ENCODE measurements around the gene KIF21A.
"Not testable (repeated sequence)": the region's sequence is repeated elsewhere in the genome, so short reads cannot be mapped to it uniquely, and the experiment has no call there.

Gene KIF21A

GRCh38 chr12:39443081-39443928 is at the start of gene KIF21A:
KIF21A (minus strand) TSS chr12:39443120; CDS start chr12:39442970, 150 bp downstream.
- FAIRE-seq = no peak

- FAIRE-seq = no peak
These were observed 47.8 kb upstream of the KIF21A start for GRCh38 chr12:39490500-39491282.

- FAIRE-seq = no peak
These were observed 40.7 kb upstream of the KIF21A start for GRCh38 chr12:39483597-39483996.

- FAIRE-seq = no peak
These were observed 40.1 kb upstream of the KIF21A start for GRCh38 chr12:39483042-39483441.

GRCh38 chr12:39476894-39477293 is 34.0 kb upstream of the KIF21A start:
- FAIRE-seq = no peak

- no peak for FAIRE-seq
These were observed 33.2 kb upstream of the KIF21A start for GRCh38 chr12:39476121-39476520.

GRCh38 chr12:39475136-39475535 is 32.2 kb upstream of the KIF21A start:
- FAIRE-seq = not testable (repeated sequence)

- FAIRE-seq = no peak
These were observed 24.5 kb upstream of the KIF21A start for GRCh38 chr12:39467432-39467870.

GRCh38 chr12:39464976-39465695 is 22.2 kb upstream of the KIF21A start:
- FAIRE-seq = no peak

- FAIRE-seq = no peak
These were observed 18.1 kb upstream of the KIF21A start for GRCh38 chr12:39461059-39461458.

- no peak for FAIRE-seq
These were observed 16.1 kb upstream of the KIF21A start for GRCh38 chr12:39459027-39459434.

- no peak for FAIRE-seq
These were observed 9.1 kb upstream of the KIF21A start for GRCh38 chr12:39451977-39452376.

- no peak for FAIRE-seq
These were observed 5.1 kb upstream of the KIF21A start for GRCh38 chr12:39448038-39448437.

- no peak for FAIRE-seq
These were observed 949 bp upstream of the KIF21A start for GRCh38 chr12:39443929-39444209.

- no peak for FAIRE-seq
These were observed 164 bp downstream of the KIF21A start for GRCh38 chr12:39442831-39443080.

GRCh38 chr12:39441963-39442830 is 723 bp downstream of the KIF21A start:
- FAIRE-seq = no peak

- no peak for FAIRE-seq
These were observed 1.5 kb downstream of the KIF21A start for GRCh38 chr12:39441189-39441962.

- FAIRE-seq = no peak
These were observed 2.1 kb downstream of the KIF21A start for GRCh38 chr12:39440781-39441180.

- no peak for FAIRE-seq
These were observed 2.8 kb downstream of the KIF21A start for GRCh38 chr12:39440101-39440500.

GRCh38 chr12:39435531-39435930 is 7.4 kb downstream of the KIF21A start:
- no peak for FAIRE-seq

- FAIRE-seq = no peak
These were observed 11.1 kb downstream of the KIF21A start for GRCh38 chr12:39431797-39432196.

All from colon (tissue), 2 donors.